GM08714 (cell line): ENCODE measurements around the gene DPP7.

Source experiments
- H3K4me3 ChIP-seq: fragments of 200-500 bp; sonication (Bioruptor generic); 2 replicates; pipeline ENCODE4 v1.5.1; 2014; ENCODE audit warnings: mild to moderate bottlenecking, low read length, inconsistent platforms
- ZNF274 ChIP-seq: IDR thresholded peaks from 2 replicates; pipeline ENCODE4 v1.6.1; 2012; ENCODE audit warnings: mild to moderate bottlenecking, low read depth, low read length

DPP7 gene

GRCh38 chr9:137075275-137075775 lies 39.2 kb downstream of the DPP7 start:
- TF ChIP-seq ZNF274 = no peak
- no peak overlapping the region for H3K4me3 ChIP-seq

- H3K4me3 ChIP-seq = no peak overlapping the region
- TF ChIP-seq ZNF274 = no peak
Observed at GRCh38 chr9:137074657-137075274, 39.8 kb downstream of the DPP7 start.

- H3K4me3 ChIP-seq = no peak overlapping the region
- no peak for TF ChIP-seq ZNF274
Observed at GRCh38 chr9:137073992-137074399, 40.5 kb downstream of the DPP7 start.

GRCh38 chr9:137071282-137071681 lies 43.3 kb downstream of the DPP7 start:
- TF ChIP-seq ZNF274 = no peak
- no peak overlapping the region; the same call in 1 of the 2 replicates for H3K4me3 ChIP-seq

GRCh38 chr9:137070906-137071275 lies 43.6 kb downstream of the DPP7 start:
- no peak for TF ChIP-seq ZNF274
- peak overlapping the region; percentile 4; the same call in 1 of the 2 replicates for H3K4me3 ChIP-seq

- no peak for TF ChIP-seq ZNF274
- peak within 1 kb of the TSS; percentile 61; the same call in 1 of the 2 replicates for H3K4me3 ChIP-seq
Observed at GRCh38 chr9:137070201-137070905, 44.2 kb downstream of the DPP7 start, which contains the start of gene SAPCD2. SAPCD2 (minus strand) TSS chr9:137070557; CDS start chr9:137070460, 97 bp downstream.

GRCh38 chr9:137069508-137070091 lies 44.9 kb downstream of the DPP7 start:
- H3K4me3 ChIP-seq = peak overlapping the region; percentile 61; the same call in 1 of the 2 replicates
- TF ChIP-seq ZNF274 = no peak

GRCh38 chr9:137068539-137069507 lies 45.7 kb downstream of the DPP7 start:
- peak overlapping the region; percentile 61; the same call in 1 of the 2 replicates for H3K4me3 ChIP-seq
- no peak for TF ChIP-seq ZNF274

- H3K4me3 ChIP-seq = no peak overlapping the region
- TF ChIP-seq ZNF274 = no peak
Observed at GRCh38 chr9:137067860-137068538, 46.5 kb downstream of the DPP7 start.

- no peak for TF ChIP-seq ZNF274
- H3K4me3 ChIP-seq = no peak overlapping the region
Observed at GRCh38 chr9:137066096-137066861, 48.3 kb downstream of the DPP7 start.

- TF ChIP-seq ZNF274 = no peak
- H3K4me3 ChIP-seq = no peak overlapping the region
Observed at GRCh38 chr9:137065336-137065967, 49.1 kb downstream of the DPP7 start.

GRCh38 chr9:137064880-137065164 lies 49.7 kb downstream of the DPP7 start:
- H3K4me3 ChIP-seq = no peak overlapping the region
- TF ChIP-seq ZNF274 = no peak
